PC-3 (cell line): ENCODE measurements around the gene JAK2. TPM values are rescaled to one million over a fixed set of nuclear protein-coding genes. Genes with fewer than 3 reads are reported as not detected.

Source experiments
- ATAC-seq: fragments of 200-7000 bp; cut with Tn5 transposase; 2 replicates; pipeline ENCODE4 v1.9.1; 2020; ENCODE audit warnings: mild to moderate bottlenecking, moderate library complexity
- BruUV-seq: library from RNA; stranded (reverse); fragments of 400-500 nt; replicated peaks from 2 replicates; lab custom pipeline; 2021; lab: Mats Ljungman, UMichigan
- CTCF ChIA-PET: fragments of 300-600 bp; sonication (Branson Sonifier 250); formaldehyde crosslinking; loops from one replicate; lab custom pipeline; 2022; ENCODE audit warnings: antibody characterized with exemption; lab: Charles Lee
- POLR2A ChIA-PET: fragments of 300-600 bp; sonication (Branson Sonifier 250); formaldehyde crosslinking; loops from one replicate; lab custom pipeline; 2022; ENCODE audit warnings: antibody characterized with exemption; ENCODE audit not compliant: unreplicated experiment; lab: Charles Lee
- DNase-seq: peaks from one replicate; pipeline ENCODE4 v3.0.0-alpha.2; 2015
- H2AFZ ChIP-seq: fragments of 300-600 bp; sonication (generic); 2 replicates; pipeline ENCODE4 v1.6.0; 2016; ENCODE audit warnings: antibody characterized with exemption, low read length
- H3F3A ChIP-seq: fragments of 300-600 bp; sonication (generic); one replicate; pipeline ENCODE4 v1.6.0; 2017; ENCODE audit warnings: antibody characterized with exemption, low read length, control low read depth, mild to moderate bottlenecking; ENCODE audit not compliant: unreplicated experiment
- H3K27ac ChIP-seq: fragments of 300-600 bp; sonication (generic); 2 replicates; pipeline ENCODE4 v1.5.1; 2016; ENCODE audit warnings: mild to moderate bottlenecking, low read length
- H3K27me3 ChIP-seq: fragments of 300-600 bp; sonication (generic); 2 replicates; pipeline ENCODE4 v1.6.1; 2016; ENCODE audit warnings: low read length, mixed read lengths
- H3K36me3 ChIP-seq: fragments of 300-600 bp; sonication (generic); 2 replicates; pipeline ENCODE4 v1.6.1; 2016; ENCODE audit warnings: low read depth, mixed run types, low read length, mixed read lengths
- H3K4me1 ChIP-seq: fragments of 300-600 bp; sonication (generic); 2 replicates; pipeline ENCODE4 v1.5.1; 2016; ENCODE audit warnings: low read length; ENCODE audit not compliant: insufficient read depth
- H3K4me2 ChIP-seq: fragments of 300-600 bp; sonication (generic); 2 replicates; pipeline ENCODE4 v1.6.0; 2016; ENCODE audit warnings: low read length
- H3K4me3 ChIP-seq: fragments of 300-600 bp; sonication (generic); 2 replicates; pipeline ENCODE4 v1.5.1; 2016; ENCODE audit warnings: mild to moderate bottlenecking, low read length, mixed read lengths
- H3K79me2 ChIP-seq: fragments of 300-600 bp; sonication (generic); 2 replicates; pipeline ENCODE4 v1.6.1; 2017; ENCODE audit warnings: low read length, mixed read lengths
- H3K9ac ChIP-seq: fragments of 300-600 bp; sonication (generic); 2 replicates; pipeline ENCODE4 v1.6.0; 2016; ENCODE audit warnings: mild to moderate bottlenecking, low read length
- H3K9me2 ChIP-seq: fragments of 300-600 bp; sonication (generic); replicated peaks from 2 replicates; pipeline ENCODE4 v1.6.1; 2016; ENCODE audit warnings: mixed run types, low read length, mixed read lengths
- H3K9me3 ChIP-seq: fragments of 300-600 bp; sonication (generic); 2 replicates; pipeline ENCODE4 v1.6.1; 2016; ENCODE audit warnings: low read length, mixed read lengths
- H4K20me1 ChIP-seq: fragments of 300-600 bp; sonication (generic); 2 replicates; pipeline ENCODE4 v1.6.1; 2016; ENCODE audit warnings: low read length, mixed read lengths
- EZH2 ChIP-seq: fragments of 300-600 bp; sonication (generic); IDR thresholded peaks from one replicate; pipeline ENCODE4 v1.6.1; 2017; ENCODE audit warnings: antibody characterized with exemption, mild to moderate bottlenecking, low read length; ENCODE audit not compliant: unreplicated experiment
- EZH2phosphoT487 ChIP-seq: fragments of 300-600 bp; sonication (generic); IDR thresholded peaks from 2 replicates; pipeline ENCODE4 v1.6.1; 2018; ENCODE audit warnings: mild to moderate bottlenecking, antibody characterized with exemption, low read length, borderline replicate concordance
- intact Hi-C: fragments of 100-400 bp; cut with micrococcal nuclease; formaldehyde crosslinking; loops from 2 replicates; pipeline ENCODE4 v1.9.0; 2023
- total RNA-seq: library from RNA; depleted of rRNA; stranded (reverse); fragments of >200 nt; gene quantifications from 2 replicates; pipeline ENCODE4 v1.2.3, GENCODE V29; 2014
- TF ChIP-seq, protein P1 (sequence below): fragments of 300-600 bp; sonication (generic); conservative IDR thresholded peaks from 2 replicates; pipeline ENCODE4 v1.5.1; 2017; ENCODE audit warnings: antibody characterized with exemption, low read depth, mild to moderate bottlenecking, low read length

JAK2 gene
- total RNA-seq, 1 experiment from 2014 or later, result 11.2 TPM

- H3K27ac ChIP-seq, result no peak overlapping the region; the same call in 1 of the 2 replicates
- TF ChIP-seq EZH2phosphoT487 (no peak), EZH2 (no peak)
- TF ChIP-seq, protein P1, sequence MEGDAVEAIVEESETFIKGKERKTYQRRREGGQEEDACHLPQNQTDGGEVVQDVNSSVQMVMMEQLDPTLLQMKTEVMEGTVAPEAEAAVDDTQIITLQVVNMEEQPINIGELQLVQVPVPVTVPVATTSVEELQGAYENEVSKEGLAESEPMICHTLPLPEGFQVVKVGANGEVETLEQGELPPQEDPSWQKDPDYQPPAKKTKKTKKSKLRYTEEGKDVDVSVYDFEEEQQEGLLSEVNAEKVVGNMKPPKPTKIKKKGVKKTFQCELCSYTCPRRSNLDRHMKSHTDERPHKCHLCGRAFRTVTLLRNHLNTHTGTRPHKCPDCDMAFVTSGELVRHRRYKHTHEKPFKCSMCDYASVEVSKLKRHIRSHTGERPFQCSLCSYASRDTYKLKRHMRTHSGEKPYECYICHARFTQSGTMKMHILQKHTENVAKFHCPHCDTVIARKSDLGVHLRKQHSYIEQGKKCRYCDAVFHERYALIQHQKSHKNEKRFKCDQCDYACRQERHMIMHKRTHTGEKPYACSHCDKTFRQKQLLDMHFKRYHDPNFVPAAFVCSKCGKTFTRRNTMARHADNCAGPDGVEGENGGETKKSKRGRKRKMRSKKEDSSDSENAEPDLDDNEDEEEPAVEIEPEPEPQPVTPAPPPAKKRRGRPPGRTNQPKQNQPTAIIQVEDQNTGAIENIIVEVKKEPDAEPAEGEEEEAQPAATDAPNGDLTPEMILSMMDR, result no peak
- ChIA-PET CTCF (interaction anchor here (0.6 kb wide), 2 partner anchors 194 to 228 kb away, joined by 3 to 4 read pairs; no protein-coding TSS in a partner anchor), POLR2A (interaction anchor here (0.7 kb wide), 1 partner anchor 153 kb away, joined by 5 read pairs; no protein-coding TSS in a partner anchor)
- H3K79me2 ChIP-seq, result peaks cover 62% of the 10 kb centered on the region
- peaks cover 12% of the 10 kb centered on the region for H3K36me3 ChIP-seq
- intact Hi-C loops, result loop anchor here (2.0 to 5.0 kb wide), 2 partner anchors 60 to 154 kb away; no protein-coding TSS in a partner anchor
- no TSS peak for BruUV-seq
- H3K4me2 ChIP-seq, result peak overlapping the region; percentile 98
- DNase-seq, result no peak
- no peaks in the 10 kb centered on the region for H3K27me3 ChIP-seq
- peaks cover 38% of the 10 kb centered on the region for H3K4me1 ChIP-seq
- peak overlapping the region; percentile 86 for H3K9ac ChIP-seq
- peaks cover 9% of the 10 kb centered on the region; the same call in 1 of the 2 replicates for H4K20me1 ChIP-seq
- no peak overlapping the region for H2AFZ ChIP-seq
- H3K9me3 ChIP-seq, result no peaks in the 10 kb centered on the region
- no peaks in the 10 kb centered on the region for H3F3A ChIP-seq
- no peak for ATAC-seq
- no peaks in the 10 kb centered on the region for H3K9me2 ChIP-seq
- peak overlapping the region; percentile 85 for H3K4me3 ChIP-seq
Observed at GRCh38 chr9:4986783-4987182, 1.7 kb downstream of the JAK2 start.

DNA sequence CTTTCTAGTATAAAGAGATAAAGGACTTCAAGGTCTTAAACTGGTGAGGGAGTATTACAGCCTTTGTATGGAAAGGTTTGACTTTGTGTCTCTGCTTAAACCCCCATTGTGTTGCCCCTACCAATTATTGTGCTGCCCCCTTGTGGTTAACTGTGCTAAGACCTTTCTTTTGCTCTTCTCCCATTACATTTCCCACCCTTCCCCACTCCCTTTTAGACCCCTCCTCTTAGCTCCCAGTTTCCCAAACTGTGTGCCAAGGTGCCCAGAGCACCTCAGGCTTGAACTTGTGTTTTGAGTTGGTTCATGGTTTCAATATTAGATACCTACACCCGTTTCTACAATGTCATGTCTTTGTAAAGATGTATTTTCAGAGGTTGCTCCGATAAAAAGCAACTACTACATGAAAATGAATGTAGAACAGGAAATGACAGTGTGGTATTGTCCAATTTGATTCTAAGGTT is 2.9 kb downstream of the JAK2 start:
- Histone ChIP-seq H3K36me3 (peaks cover 24% of the 10 kb centered on the region), H3K4me2 (peak overlapping the region; percentile 84), H3K9me3 (no peaks in the 10 kb centered on the region), H3K9ac (peak overlapping the region; percentile 18; the same call in 1 of the 2 replicates), H3F3A (no peaks in the 10 kb centered on the region), H3K27me3 (no peaks in the 10 kb centered on the region), H2AFZ (no peak overlapping the region), H3K27ac (peak overlapping the region; percentile 18; the same call in 1 of the 2 replicates), H4K20me1 (peaks cover 9% of the 10 kb centered on the region; the same call in 1 of the 2 replicates), H3K79me2 (peaks cover 74% of the 10 kb centered on the region), H3K4me1 (peaks cover 38% of the 10 kb centered on the region), H3K4me3 (peak overlapping the region; percentile 62), H3K9me2 (no peaks in the 10 kb centered on the region)
- ATAC-seq (no peak), DNase-seq (peak; percentile 77)
- no peak for TF ChIP-seq EZH2
- TF ChIP-seq, protein P1, result peak; percentile 80
- ChIA-PET CTCF (interaction anchor here (0.6 kb wide), 1 partner anchor 122 kb away, joined by 4 read pairs; no protein-coding TSS in a partner anchor), POLR2A (no interaction called here)
- BruUV-seq, result no TSS peak
- intact Hi-C loops, result loop anchor here (1.0 to 5.0 kb wide), 4 partner anchors 61 to 226 kb away; no protein-coding TSS in a partner anchor

DNA sequence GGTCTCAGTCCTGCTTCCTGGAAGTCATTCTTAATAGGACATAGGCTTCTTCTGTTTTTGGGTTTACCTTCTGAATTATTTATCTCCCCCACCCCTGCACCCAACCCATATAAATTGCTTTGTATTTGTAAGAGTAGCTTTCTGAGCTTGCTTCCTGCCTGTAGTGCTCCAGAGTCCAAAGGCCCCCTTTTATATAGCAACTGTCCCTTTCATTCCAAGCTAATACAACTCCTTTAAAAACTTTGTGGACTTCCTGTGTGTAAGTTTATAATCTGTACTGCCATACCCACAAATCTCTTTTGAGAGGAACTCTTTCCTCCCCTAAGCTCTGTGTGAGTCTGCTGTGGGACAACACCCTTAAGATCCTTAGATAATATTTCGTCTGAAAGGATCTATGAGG is 7.8 kb downstream of the JAK2 start:
- H3K79me2 ChIP-seq, result peaks cover 90% of the 10 kb centered on the region
- DNase-seq (no peak), ATAC-seq (no peak)
- no peaks in the 10 kb centered on the region for H3K9me3 ChIP-seq
- H3K9me2 ChIP-seq, result no peaks in the 10 kb centered on the region
- H2AFZ ChIP-seq, result no peak overlapping the region
- intact Hi-C loops, result no loop called here
- no TSS peak for BruUV-seq
- ChIA-PET POLR2A (no interaction called here), CTCF (no interaction called here)
- TF ChIP-seq EZH2phosphoT487, result no peak
- TF ChIP-seq, protein P1, result no peak
- no peak for TF ChIP-seq EZH2
- H3K9ac ChIP-seq, result no peak overlapping the region
- no peaks in the 10 kb centered on the region for H3K27me3 ChIP-seq
- peaks cover 18% of the 10 kb centered on the region for H3K4me1 ChIP-seq
- no peak overlapping the region for H3K4me2 ChIP-seq
- H3F3A ChIP-seq, result no peaks in the 10 kb centered on the region
- H3K36me3 ChIP-seq, result peaks cover 37% of the 10 kb centered on the region
- no peak overlapping the region for H3K4me3 ChIP-seq
- H3K27ac ChIP-seq, result no peak overlapping the region
- H4K20me1 ChIP-seq, result peaks cover 9% of the 10 kb centered on the region
